Duodenal mucosa (tissue), 2 donors: Measurements from ENCODE around the gene ZDBF2.
"Not testable (repeated sequence)": the region's sequence is repeated elsewhere in the genome, so short reads cannot be mapped to it uniquely, and the experiment has no call there.

Experiments used
- H3K27ac ChIP-seq: one replicate; pipeline ENCODE4 v1.7.0; 2013; ENCODE audit warnings: low read depth, low read length
- H3K27me3 ChIP-seq, 2 donors: one replicate each; pipeline ENCODE4 v1.7.0; 2013; ENCODE audit warnings: low read length in 2 of 2, control low read depth in 1 of 2; ENCODE audit not compliant: insufficient read depth in 2 of 2, control insufficient read depth in 1 of 2
- H3K36me3 ChIP-seq, 2 donors: one replicate each; pipeline ENCODE4 v1.7.0; 2013; ENCODE audit warnings: low read length in 2 of 2, control low read depth in 1 of 2; ENCODE audit not compliant: insufficient read depth in 2 of 2, control insufficient read depth in 1 of 2
- H3K4me1 ChIP-seq, 2 donors: one replicate each; pipeline ENCODE4 v1.7.0; 2013; ENCODE audit warnings: low read length in 2 of 2, control low read depth in 1 of 2; ENCODE audit not compliant: insufficient read depth in 2 of 2, control insufficient read depth in 1 of 2
- H3K4me3 ChIP-seq, 2 donors: one replicate each; pipeline ENCODE4 v1.7.0; 2013; ENCODE audit warnings: low read length in 2 of 2, low read depth in 1 of 2
- H3K9ac ChIP-seq, 2 donors: one replicate each; pipeline ENCODE4 v1.7.0; 2013; ENCODE audit warnings: low read length in 2 of 2, low read depth in 1 of 2
- H3K9me3 ChIP-seq, 2 donors: one replicate each; pipeline ENCODE4 v1.7.0; 2013; ENCODE audit warnings: low read length in 2 of 2, control low read depth in 1 of 2; ENCODE audit not compliant: control insufficient read depth in 1 of 2

ZDBF2 gene

GRCh38 chr2:206352571-206352970, 78.1 kb downstream of the ZDBF2 start:
- no peak overlapping the region for H3K9ac ChIP-seq
- H3K4me1 ChIP-seq = no peaks in the 10 kb centered on the region
- peaks cover 0 to 6% of the 10 kb centered on the region in 2 donors for H3K9me3 ChIP-seq
- H3K4me3 ChIP-seq = no peak overlapping the region
- H3K36me3 ChIP-seq = no peaks in the 10 kb centered on the region
- no peak overlapping the region for H3K27ac ChIP-seq
- no peaks in the 10 kb centered on the region for H3K27me3 ChIP-seq

DNA sequence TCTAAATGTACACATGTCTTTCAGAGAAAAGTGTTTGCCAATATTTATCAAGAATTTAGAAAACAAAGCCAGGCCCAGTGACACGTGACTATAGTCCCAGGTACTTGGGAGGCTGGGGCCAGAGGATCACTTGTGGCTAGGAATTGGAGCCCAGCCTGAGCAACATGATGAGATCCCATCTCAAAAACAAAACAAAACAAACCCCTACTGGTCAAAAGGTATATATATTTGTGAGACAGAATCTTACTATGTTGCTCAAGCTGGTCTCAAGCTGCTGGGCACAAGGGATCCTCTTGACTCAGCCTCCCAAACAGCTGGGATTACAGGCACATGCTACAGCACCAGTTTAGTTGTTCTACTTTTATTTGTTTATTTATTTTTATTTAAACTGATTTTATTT, 79.2 kb downstream of the ZDBF2 start:
- H3K36me3 ChIP-seq = no peaks in the 10 kb centered on the region
- no peaks in the 10 kb centered on the region for H3K27me3 ChIP-seq
- H3K27ac ChIP-seq = no peak overlapping the region
- H3K9me3 ChIP-seq = peaks cover 0 to 6% of the 10 kb centered on the region in 2 donors
- no peaks in the 10 kb centered on the region for H3K4me1 ChIP-seq
- H3K4me3 ChIP-seq = no peak overlapping the region
- no peak overlapping the region for H3K9ac ChIP-seq

- Histone ChIP-seq H3K27me3 (no peaks in the 10 kb centered on the region), H3K27ac (no peak overlapping the region), H3K36me3 (no peaks in the 10 kb centered on the region), H3K4me1 (no peaks in the 10 kb centered on the region), H3K4me3 (no peak overlapping the region), H3K9me3 (peaks cover 0 to 4% of the 10 kb centered on the region in 2 donors), H3K9ac (no peak overlapping the region)
Measured at GRCh38 chr2:206354129-206354528, 79.7 kb downstream of the ZDBF2 start.

DNA sequence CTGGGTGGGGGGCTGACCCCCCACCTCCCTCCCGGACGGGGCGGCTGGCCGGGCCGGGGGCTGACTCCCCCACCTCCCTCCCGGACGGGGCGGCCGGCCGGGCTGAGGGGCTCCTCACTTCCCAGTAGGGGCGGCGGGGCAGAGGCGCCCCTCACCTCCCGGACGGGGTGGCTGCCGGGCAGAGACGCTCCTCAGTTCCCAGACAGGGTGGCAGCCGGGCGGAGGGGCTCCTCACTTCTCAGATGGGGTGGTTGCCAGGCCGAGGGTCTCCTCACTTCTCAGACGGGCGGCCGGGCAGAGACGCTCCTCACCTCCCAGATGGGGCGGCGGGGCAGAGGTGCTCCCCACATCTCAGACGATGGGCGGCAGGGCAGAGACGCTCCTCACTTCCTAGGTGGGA, 82.4 kb downstream of the ZDBF2 start:
- H3K27ac ChIP-seq, H3K36me3 ChIP-seq, H3K27me3 ChIP-seq, H3K4me1 ChIP-seq, H3K9ac ChIP-seq, H3K4me3 ChIP-seq, H3K9me3 ChIP-seq: not testable (repeated sequence)

- H3K9me3 ChIP-seq, H3K36me3 ChIP-seq, H3K9ac ChIP-seq, H3K27ac ChIP-seq, H3K4me3 ChIP-seq, H3K27me3 ChIP-seq, H3K4me1 ChIP-seq: not testable (repeated sequence)
Measured at GRCh38 chr2:206360840-206361239, 86.4 kb downstream of the ZDBF2 start.

- Histone ChIP-seq H3K9me3 (no peaks in the 10 kb centered on the region), H3K27me3 (no peaks in the 10 kb centered on the region), H3K4me1 (no peaks in the 10 kb centered on the region), H3K9ac (no peak overlapping the region), H3K4me3 (no peak overlapping the region), H3K27ac (no peak overlapping the region), H3K36me3 (no peaks in the 10 kb centered on the region)
Measured at GRCh38 chr2:206361407-206362045, 87.1 kb downstream of the ZDBF2 start.
